NCI-H2227 treated with DMSO at 0.1 percent for 48 hours (cell line): ENCODE results near the gene TJP2.
"Not testable (repeated sequence)": the region's sequence is repeated elsewhere in the genome, so short reads cannot be mapped to it uniquely, and the experiment has no call there.

Experiments
- DNase-seq: peaks from one replicate; lab custom pipeline; 2025; lab: John Stamatoyannopoulos, UW

The TJP2 gene

DNA sequence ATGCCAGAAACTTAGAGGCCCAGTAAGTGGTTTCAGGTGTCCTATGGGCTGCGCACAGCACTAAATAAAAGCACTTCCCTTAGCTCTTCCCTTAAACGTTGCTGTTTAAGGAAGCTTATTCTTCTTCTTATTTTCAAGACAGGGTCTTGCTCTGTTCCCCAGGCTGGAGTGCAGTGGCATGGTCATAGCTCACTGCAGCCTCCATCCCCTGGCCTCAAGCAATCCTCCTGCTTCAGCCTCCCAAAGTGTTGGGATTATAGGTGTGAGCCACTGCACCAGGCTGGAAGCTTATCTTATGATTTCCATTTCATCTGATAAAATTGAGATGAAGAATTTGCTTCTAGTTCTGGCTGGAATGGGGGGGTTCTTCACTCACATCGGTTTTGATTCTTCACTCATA, 15.6 kb upstream of the TJP2 start:
- no peak for DNase-seq

- not testable (repeated sequence) for DNase-seq
These were observed 9.5 kb upstream of the TJP2 start for GRCh38 chr9:69164573-69164972.

GRCh38 chr9:69165581-69165980, 8.5 kb upstream of the TJP2 start:
- no peak for DNase-seq

DNA sequence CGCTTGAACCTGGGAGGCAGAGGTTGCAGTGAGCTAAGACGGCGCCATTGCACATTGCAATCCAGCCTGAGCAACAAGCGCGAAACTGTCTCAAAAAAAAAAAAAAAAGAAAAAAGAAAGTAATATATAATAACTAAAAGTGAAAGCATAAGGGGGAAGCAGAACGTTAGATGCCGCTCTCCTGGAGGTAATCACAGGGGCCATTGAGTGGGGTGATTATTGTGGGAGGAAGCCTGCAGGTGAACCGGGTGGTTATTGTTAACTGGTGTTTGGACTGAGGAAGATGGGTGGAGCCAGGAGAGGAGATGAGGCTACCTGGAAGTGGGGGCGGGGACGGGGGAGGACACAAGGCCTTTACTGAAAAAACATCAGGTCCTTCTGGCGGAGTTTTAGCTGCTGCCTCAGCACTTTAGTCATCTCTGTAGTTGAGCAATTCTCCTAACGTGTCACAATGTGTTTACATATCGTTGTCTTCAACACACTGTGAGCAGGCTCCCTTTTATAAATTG, 5.3 kb upstream of the TJP2 start:
- no peak for DNase-seq

- no peak for DNase-seq
These were observed 3.8 kb upstream of the TJP2 start for GRCh38 chr9:69170231-69170630.

DNA sequence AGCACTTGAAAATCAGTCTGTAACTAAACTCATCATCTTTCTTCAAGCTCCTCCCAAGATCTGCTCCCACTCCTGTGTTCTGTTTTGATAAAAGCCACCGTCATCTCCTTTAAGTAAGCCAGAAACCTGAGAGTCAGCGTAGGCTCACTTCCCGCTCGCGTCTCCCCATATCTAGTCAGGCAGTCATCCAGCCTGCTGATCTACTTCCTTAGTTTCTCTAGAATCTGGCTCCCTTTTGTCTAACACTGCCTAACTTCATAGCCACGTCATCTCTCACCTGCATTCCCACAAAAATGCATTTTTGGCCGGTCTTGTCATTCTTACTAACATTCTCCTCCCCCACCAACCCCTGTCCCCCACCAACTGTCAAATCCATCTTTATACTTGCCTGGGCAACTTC, 3.0 kb upstream of the TJP2 start:
- no peak for DNase-seq

GRCh38 chr9:69171517-69171916, 2.6 kb upstream of the TJP2 start:
- no peak for DNase-seq

- no peak for DNase-seq
These were observed 1.2 kb upstream of the TJP2 start for GRCh38 chr9:69172895-69173294.

DNA sequence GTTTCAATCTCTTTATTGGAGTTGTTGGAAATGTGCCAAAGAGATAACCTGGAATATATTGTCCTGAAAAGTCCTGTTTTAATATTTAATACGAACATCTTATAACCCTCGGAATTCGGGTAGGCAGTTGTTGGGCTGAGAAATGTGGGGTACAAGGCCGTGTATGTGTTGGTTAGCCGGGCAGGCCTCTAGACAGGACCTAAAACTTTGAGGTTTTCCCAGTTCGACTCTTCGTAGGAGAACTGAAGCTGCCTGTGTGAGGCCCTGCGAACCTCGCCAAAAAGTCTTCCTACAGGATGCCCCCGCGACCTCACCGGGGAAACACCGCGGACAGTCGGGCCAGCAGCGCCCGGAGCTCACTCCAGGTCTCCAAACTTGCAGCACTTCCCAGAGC, 583 bp upstream of the TJP2 start:
- no peak for DNase-seq

DNA sequence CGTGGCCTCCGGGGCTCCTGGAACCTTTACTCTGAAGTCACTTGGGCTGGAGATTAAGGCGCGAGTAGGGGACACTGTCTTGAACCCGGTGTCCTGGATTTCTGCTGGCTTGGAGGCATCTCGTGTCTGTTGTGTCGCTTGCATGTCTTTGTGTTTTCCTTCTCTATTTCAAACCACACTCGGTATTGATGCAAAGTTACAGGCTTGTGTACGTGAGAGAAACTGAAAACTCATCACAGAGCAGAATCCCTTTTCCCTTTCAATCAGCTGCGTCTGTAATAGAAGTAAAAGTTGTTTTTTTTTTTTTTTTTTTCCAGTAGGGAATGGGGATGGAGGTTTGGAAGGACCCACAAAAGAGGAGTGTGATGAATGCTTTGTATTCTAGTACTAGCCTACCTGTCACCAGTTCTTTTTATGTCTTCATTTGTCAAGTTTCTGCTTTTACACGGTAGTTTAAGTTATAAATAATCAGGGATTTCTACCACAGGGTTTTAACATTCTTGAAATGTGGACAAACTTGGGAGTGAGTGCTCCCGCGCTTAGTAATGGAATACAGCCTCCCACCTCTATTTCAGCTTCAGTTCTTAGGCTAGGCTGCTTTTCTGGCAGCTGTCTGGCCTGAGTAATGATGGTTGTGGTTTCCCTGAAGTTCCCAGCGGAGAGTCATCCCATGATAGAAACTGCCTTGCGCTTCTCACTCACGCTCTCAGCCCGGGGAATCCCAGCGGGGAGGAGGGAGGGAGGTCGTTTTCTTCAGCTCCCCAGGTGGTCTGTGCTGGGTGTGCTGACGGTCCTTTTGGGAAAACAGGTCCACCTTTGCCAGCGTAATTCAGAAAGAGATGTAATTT, 763 bp downstream of the TJP2 start:
- no peak for DNase-seq

DNA sequence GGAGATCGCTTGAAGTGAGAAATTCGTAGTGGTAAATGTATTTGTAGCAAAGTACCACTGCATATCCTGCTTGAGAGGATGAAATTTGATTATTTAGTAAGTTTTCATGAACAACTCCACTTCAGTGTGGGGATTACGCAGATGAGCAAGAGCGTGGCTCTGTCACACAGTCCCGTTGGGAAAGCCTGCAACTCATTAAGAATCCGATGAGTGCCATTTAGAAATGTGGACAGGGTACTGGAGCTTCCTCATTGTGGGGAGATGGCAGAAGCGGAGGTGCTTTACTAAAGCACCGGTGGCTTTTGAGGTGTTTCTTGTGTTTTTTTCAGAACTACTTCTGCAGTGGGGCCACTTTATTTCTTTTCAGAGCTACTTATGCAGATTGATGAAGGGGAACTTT, 1.4 kb downstream of the TJP2 start:
- no peak for DNase-seq

DNA sequence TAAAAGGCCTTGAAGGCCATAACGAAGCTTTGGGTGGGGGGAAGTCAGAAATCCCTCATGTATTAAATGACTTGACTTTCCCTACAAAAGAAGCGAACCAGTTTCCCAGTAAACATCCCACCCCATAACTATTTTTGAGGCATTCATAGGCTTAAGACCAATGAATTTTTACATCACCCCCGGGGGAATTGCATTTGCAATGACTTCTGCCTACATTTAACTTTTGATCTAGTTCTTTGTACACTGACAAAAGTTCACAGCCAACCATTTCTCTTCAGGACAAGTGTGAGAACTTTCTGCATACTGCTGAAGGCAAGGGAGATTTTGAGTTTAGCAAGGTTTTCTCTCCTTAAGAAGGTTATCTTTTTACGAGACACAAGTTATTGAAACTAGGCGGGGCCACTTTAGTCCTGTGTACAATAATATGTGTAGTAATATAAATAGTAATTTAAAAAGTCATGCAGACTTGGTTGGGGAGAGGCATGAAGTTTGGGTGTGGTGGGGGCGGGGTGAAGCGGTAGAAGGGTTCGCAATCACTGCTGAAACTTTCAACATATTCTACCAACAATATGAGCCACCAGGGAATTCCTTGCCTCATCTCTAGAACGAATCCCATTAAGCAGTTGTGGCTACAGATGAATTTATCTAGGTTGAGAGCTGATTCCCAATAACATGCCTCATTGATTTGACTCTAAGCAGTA, 2.5 kb downstream of the TJP2 start:
- no peak for DNase-seq

GRCh38 chr9:69178583-69179011, 4.5 kb downstream of the TJP2 start:
- DNase-seq = no peak

GRCh38 chr9:69179037-69179436, 5.0 kb downstream of the TJP2 start:
- no peak for DNase-seq

DNA sequence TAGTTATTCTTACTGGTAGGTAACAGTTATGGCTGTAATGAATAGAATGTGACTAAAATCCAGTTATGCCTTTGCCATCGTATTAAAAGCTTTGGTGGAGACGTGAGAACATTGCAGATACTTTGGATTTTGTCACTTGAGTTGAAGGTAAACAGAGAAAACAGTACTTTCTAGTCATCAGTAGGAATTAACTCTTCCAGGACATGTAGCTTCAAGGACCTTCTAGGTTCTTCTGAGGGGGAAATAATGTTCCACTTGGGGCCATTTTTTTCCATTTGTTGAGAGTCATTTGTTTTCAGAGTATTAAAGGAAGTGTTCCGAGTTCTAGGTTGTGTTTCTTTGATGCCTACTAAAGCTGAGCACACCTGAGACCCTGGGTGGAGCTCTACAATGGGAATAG, 6.1 kb downstream of the TJP2 start:
- DNase-seq = no peak

DNA sequence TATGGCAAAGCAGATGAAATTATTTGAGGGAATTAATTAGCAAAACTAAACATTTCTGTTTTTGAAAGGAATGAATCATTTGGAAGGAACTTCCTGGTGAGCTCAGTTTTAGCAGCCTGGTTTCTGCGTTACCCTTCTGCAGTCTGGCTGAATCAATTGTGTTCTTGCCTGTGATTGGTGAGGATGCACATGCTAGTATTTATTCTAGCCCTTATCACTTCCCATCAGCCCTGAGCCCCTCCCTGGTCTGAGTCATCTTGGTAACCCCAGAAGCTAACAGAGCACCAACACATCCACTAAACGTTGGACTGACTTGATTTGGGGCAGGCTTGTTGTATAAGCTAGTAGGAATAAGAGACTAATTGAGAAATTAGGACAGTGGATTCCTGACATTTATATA, 6.6 kb downstream of the TJP2 start:
- DNase-seq = no peak

GRCh38 chr9:69181908-69182353, 7.9 kb downstream of the TJP2 start:
- no peak for DNase-seq

DNA sequence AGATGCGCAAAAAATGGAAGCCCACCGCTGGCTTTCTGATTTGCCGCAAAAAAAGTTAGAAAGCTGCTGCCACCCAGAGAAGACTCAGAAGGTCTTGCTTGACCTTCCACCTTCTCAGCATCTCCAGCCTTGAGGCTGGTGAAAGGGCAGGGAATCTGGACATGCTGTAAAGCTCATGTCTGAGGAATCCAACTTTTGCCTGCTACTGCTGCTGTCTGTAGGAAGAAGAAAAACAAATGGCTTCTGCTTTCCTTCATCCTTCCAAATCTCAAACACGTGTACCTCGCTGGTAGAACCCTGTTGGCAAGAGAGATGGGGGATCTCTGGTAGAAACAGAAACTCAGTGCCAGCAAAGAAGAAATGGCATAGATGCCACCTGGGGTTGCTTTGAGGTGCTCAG, 10.2 kb downstream of the TJP2 start:
- DNase-seq = no peak

DNA sequence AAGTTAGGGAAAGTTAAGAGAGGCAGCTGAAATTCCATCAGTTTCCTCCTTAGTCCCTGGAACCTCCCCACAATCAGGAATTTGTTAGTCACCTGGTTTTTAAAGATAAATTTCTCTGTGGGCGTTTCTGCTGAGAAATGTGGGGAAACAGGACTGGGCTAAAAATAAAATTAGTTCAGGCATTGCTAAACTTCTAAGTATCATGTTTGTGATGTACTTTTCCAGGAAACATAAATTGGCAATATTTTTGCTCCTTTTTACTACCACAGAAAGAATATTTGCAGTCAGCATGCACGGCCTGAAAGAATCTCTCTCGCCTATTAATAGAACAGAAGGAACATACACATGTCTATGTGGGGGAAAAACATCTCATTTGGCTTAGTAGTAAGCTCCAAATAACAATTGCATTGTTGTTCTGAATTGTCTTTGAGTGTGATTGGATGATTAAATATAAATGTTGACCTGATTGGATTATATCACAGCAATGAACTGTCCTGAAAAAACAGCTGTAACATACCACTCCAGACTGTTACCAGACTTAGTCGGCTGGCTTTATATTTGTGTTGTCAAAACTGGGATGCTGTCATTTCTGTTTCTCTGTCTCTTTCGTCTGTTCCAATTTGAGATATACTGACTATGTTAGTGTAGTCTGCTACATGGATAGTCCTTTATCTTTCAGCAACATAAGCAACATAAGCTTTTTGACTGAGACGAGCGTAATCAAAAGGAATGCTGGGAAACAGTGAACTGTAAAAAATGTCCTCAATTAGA, 12.9 kb downstream of the TJP2 start:
- DNase-seq = no peak

GRCh38 chr9:69188975-69189374, 14.9 kb downstream of the TJP2 start:
- no peak for DNase-seq

DNA sequence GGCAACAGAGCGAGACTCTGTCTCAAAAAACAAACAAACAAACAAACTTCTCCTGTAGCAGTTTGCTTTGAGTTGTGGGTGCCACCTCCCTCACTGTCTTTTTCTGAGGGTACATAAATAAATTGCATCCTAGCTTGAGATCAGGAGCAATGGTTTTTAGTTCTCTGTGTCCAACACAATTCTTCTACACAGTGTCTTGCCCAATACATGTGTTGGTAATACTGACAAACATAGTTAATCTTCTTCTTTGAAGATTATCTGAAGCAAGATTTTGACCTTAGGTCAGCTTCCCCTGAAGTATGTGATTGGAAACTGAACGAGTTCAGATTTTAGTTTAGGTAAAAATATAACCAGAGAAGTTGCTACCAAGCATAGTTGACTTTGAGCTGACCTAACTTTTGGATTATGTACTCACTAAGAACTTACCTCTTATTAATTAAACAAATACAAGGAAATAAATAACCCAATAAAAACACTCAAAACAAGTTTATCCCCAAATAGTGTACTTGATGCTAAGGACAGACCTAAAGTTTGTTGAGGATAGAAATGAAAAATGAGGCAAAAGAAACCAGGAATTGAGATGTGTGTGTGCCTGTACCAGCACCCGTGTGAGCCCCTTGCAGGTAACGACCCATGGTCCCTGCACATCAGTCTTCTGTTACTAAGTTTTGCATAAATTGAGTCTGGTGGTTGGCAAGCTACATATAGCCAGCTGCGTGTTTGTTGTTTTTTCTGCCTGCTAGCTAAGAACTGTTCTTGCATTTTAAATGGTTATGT, 16.2 kb downstream of the TJP2 start:
- no peak for DNase-seq

GRCh38 chr9:69190863-69191181, 16.7 kb downstream of the TJP2 start:
- DNase-seq = no peak
